GM12878 (cell line): ENCODE data around the gene CPNE5. TPM values are rescaled to one million over a fixed set of nuclear protein-coding genes. Genes with fewer than 3 reads are reported as not detected.

Source experiments
- ATAC-seq: fragments of 200-7000 bp; cut with Tn5 transposase; 3 replicates; pipeline ENCODE4 v1.9.1; 2020; ENCODE audit warnings: mild to moderate bottlenecking, moderate library complexity
- BruUV-seq: library from RNA; stranded (reverse); fragments of 400-500 nt; replicated peaks from 2 replicates; lab custom pipeline; 2021; lab: Mats Ljungman, UMichigan
- CTCF ChIA-PET: fragments of 300-600 bp; sonication (Branson Sonifier 250); formaldehyde crosslinking; extraction: SDS; loops from one replicate; lab custom pipeline; 2021; ENCODE audit warnings: inconsistent platforms; lab: Yijun Ruan, JAX
- POLR2A ChIA-PET: fragments of 350-600 bp; formaldehyde crosslinking; extraction: SDS; loops from one replicate; lab custom pipeline; 2021; ENCODE audit warnings: inconsistent platforms; lab: Charles Lee
- RAD21 ChIA-PET: fragments of 300-600 bp; sonication (Branson Sonifier 250); formaldehyde crosslinking; loops from one replicate; lab custom pipeline; 2023; ENCODE audit warnings: antibody characterized with exemption; ENCODE audit not compliant: unreplicated experiment; lab: Charles Lee
- SMC1A ChIA-PET: fragments of 300-600 bp; sonication (Branson Sonifier 250); formaldehyde crosslinking; loops from one replicate; lab custom pipeline; 2023; ENCODE audit not compliant: unreplicated experiment, uncharacterized antibody; lab: Charles Lee
- DNase-seq: peaks from one replicate; pipeline ENCODE4 v3.0.0-alpha.2; 2011; ENCODE audit warnings: low read depth, low spot score
- FAIRE-seq: peaks from 3 replicates; lab custom pipeline; 2011; peaks lifted over from hg19 to GRCh38; lab: Jason Lieb, UNC
- H2AFZ ChIP-seq: 2 replicates; pipeline ENCODE4 v1.6.0; 2011; ENCODE audit warnings: low read depth, low read length, control low read depth; ENCODE audit not compliant: control insufficient read depth
- H3K27ac ChIP-seq: 2 replicates; pipeline ENCODE4 v1.5.1; 2011; ENCODE audit warnings: control low read depth; ENCODE audit not compliant: control insufficient read depth, insufficient read depth
- H3K27me3 ChIP-seq, 2 experiments: replicated peaks in 1 of 2; 2 replicates each; pipeline versions ENCODE4 v1.6.0 to v1.6.1; 2011; ENCODE audit warnings: low read length in 1 of 2; ENCODE audit not compliant: control insufficient read depth in 2 of 2, insufficient read depth in 2 of 2
- H3K36me3 ChIP-seq, 2 experiments: 2 replicates each; pipeline ENCODE4 v1.5.1; 2011; ENCODE audit warnings: low read length in 1 of 2; ENCODE audit not compliant: control insufficient read depth in 2 of 2, insufficient read depth in 2 of 2
- H3K4me1 ChIP-seq: 2 replicates; pipeline ENCODE4 v1.6.1; 2011; ENCODE audit warnings: mild to moderate bottlenecking, low read length, moderate library complexity, mixed read lengths; ENCODE audit not compliant: control insufficient read depth, insufficient read depth
- H3K4me2 ChIP-seq: 2 replicates; pipeline ENCODE4 v1.6.0; 2011; ENCODE audit warnings: control low read depth; ENCODE audit not compliant: control insufficient read depth, insufficient read depth
- H3K4me3 ChIP-seq: fragments of 200-600 bp; sonication (generic); 2 replicates; pipeline ENCODE4 v1.5.1; 2016
- H3K79me2 ChIP-seq: 2 replicates; pipeline ENCODE4 v1.6.0; 2011; ENCODE audit warnings: low read length; ENCODE audit not compliant: control insufficient read depth, insufficient read depth
- H3K9ac ChIP-seq: 2 replicates; pipeline ENCODE4 v1.8.0; 2011; ENCODE audit warnings: low read length, control low read depth, mixed read lengths; ENCODE audit not compliant: control insufficient read depth, insufficient read depth
- H3K9me3 ChIP-seq: replicated peaks from 3 replicates; pipeline ENCODE4 v1.5.1; 2011; ENCODE audit warnings: mild to moderate bottlenecking, low read length; ENCODE audit not compliant: control insufficient read depth, insufficient read depth
- H4K20me1 ChIP-seq: 2 replicates; pipeline ENCODE4 v1.6.0; 2011; ENCODE audit not compliant: control insufficient read depth, insufficient read depth
- BHLHE40 ChIP-seq, 2 experiments: fragments of 450-650 bp in 1 of 2; IDR thresholded peaks; 2 replicates each; pipeline ENCODE4 v1.6.1; 2011 to 2017; ENCODE audit warnings: low read depth in 2 of 2, borderline replicate concordance in 1 of 2, improper control_type of control experiment in 1 of 2, low read length in 1 of 2, mild to moderate bottlenecking in 1 of 2
- CTCF ChIP-seq, 3 experiments: IDR thresholded peaks in 2 of 3; conservative IDR thresholded peaks in 1 of 3; 2 replicates each; pipeline ENCODE4 v1.5.1; 2011; ENCODE audit warnings: low read depth in 3 of 3, low read length in 3 of 3, mild to moderate bottlenecking in 3 of 3, control low read depth in 2 of 3, moderate library complexity in 2 of 3, inconsistent platforms in 1 of 3, mixed read lengths in 1 of 3; ENCODE audit not compliant: control insufficient read depth in 2 of 3, insufficient read depth in 1 of 3; ENCODE audit errors: extremely low read depth in 1 of 3
- EED ChIP-seq: sonication (generic); IDR thresholded peaks from 2 replicates; pipeline ENCODE4 v1.6.1; 2016; ENCODE audit warnings: antibody characterized with exemption, low read depth
- ETV6 ChIP-seq, 2 experiments: fragments of 450-650 bp in 1 of 2; IDR thresholded peaks in 1 of 2; conservative IDR thresholded peaks in 1 of 2; 2 replicates each; pipeline ENCODE4 v1.6.1; 2014; ENCODE audit warnings: antibody characterized with exemption in 1 of 2, borderline replicate concordance in 1 of 2, low read depth in 1 of 2, mild to moderate bottlenecking in 1 of 2, moderate library complexity in 1 of 2
- NFXL1 ChIP-seq: fragments of 450-650 bp; IDR thresholded peaks from 2 replicates; pipeline ENCODE4 v1.6.1; 2017; ENCODE audit warnings: antibody characterized with exemption, mild to moderate bottlenecking, borderline replicate concordance
- RAD21 ChIP-seq: IDR thresholded peaks from 2 replicates; pipeline ENCODE4 v1.6.1; 2011; ENCODE audit warnings: mild to moderate bottlenecking, low read depth, low read length, moderate library complexity; ENCODE audit not compliant: insufficient read depth
- SKIL ChIP-seq: fragments of 450-650 bp; IDR thresholded peaks from 2 replicates; pipeline ENCODE4 v1.6.1; 2017; ENCODE audit warnings: mild to moderate bottlenecking, low read depth, inconsistent platforms; ENCODE audit not compliant: poor library complexity, severe bottlenecking
- SMC3 ChIP-seq: IDR thresholded peaks from 2 replicates; pipeline ENCODE4 v1.6.1; 2011; ENCODE audit warnings: low read length, improper control_type of control experiment, borderline replicate concordance
- SRF ChIP-seq, 2 experiments: IDR thresholded peaks; 2 replicates each; pipeline ENCODE4 v1.6.1; 2011; ENCODE audit warnings: low read depth in 2 of 2, low read length in 2 of 2, mild to moderate bottlenecking in 1 of 2, moderate library complexity in 1 of 2
- YY1 ChIP-seq: IDR thresholded peaks from 2 replicates; pipeline ENCODE4 v1.6.1; 2011; ENCODE audit warnings: low read depth, mild to moderate bottlenecking, low read length
- ZNF217 ChIP-seq: fragments of 450-650 bp; IDR thresholded peaks from 2 replicates; pipeline ENCODE4 v1.6.1; 2017; ENCODE audit warnings: antibody characterized with exemption, mild to moderate bottlenecking
- WGBS: methylation state at CpG from one replicate; pipeline ENCODE4 v1.1.6; 2016; ENCODE audit warnings: low lambda C conversion rate; ENCODE audit not compliant: insufficient replicate concordance, insufficient coverage; ENCODE audit errors: missing lambda C conversion rate; 5-methylcytosine and 5-hydroxymethylcytosine counted together
- in situ Hi-C: fragments of 300-500 bp; cut with MboI; formaldehyde crosslinking; loops from 9 replicates; pipeline ENCODE4 v1.14.3; 2018; ENCODE audit warnings: mixed read lengths
- intact Hi-C: fragments of 100-400 bp; cut with micrococcal nuclease; formaldehyde crosslinking; loops from one replicate; pipeline ENCODE4 v1.14.2; 2022; ENCODE audit not compliant: unreplicated experiment
- polyA plus RNA-seq, 11 experiments: library from polyadenylated mRNA; depleted of rRNA in 4 of 11; unstranded in 6 of 11; stranded (reverse) in 5 of 11; fragments of >200 nt; fragmentation: Nextera tagmentation in 4 of 11; fragmentation: Illumina TruSeq in 1 of 11; extraction: Ambion mirVana in 4 of 11; extraction: Trizol in 1 of 11; gene quantifications; 1 replicate in 1 of 11; 2 replicates in 10 of 11; pipeline versions ENCODE4 v1.2.1 to v1.2.3, GENCODE V29; 2011 to 2016; ENCODE audit warnings: inconsistent platforms in 2 of 11, missing spikeins in 2 of 11, low read depth in 1 of 11
- total RNA-seq, 4 experiments: library from RNA; depleted of rRNA in 3 of 4; stranded (reverse); fragments of >200 nt in 3 of 4; fragmentation: Illumina TruSeq in 1 of 4; extraction: Trizol in 1 of 4; gene quantifications; 2 replicates each; pipeline versions ENCODE4 v1.2.1 to v1.2.3, GENCODE V29; 2013 to 2021

CPNE5 gene
- total and polyA plus RNA-seq, 10 of the 15 experiments (the other 5 are each of a cell fraction or from before 2014, with no cell fraction given), result 2.4 to 39.1 (median 18.2) TPM

GRCh38 chr6:36874443-36875249 lies 35.4 kb upstream of the CPNE5 start, which contains the start of gene PPIL1 (continued):
- TF ChIP-seq NFXL1 (no peak), ETV6 (conservative IDR thresholded peaks at IDR 0.05 in 1 of 2, IDR thresholded peaks at IDR 0.05 in 1 of 2; ENCODE audit: borderline replicate concordance in 1 of 2, low read depth in 1 of 2) (0 out of 4 replicates have a peak, but pooled peaks of 1 of the 2 experiments have one; percentile 28), ZNF217 (no peak), SRF (IDR thresholded peaks at IDR 0.05; ENCODE audit: low read depth in 2 of 2, low read length in 2 of 2) (peak in 1 of 2 experiments; percentile 83; a peak in 2 of 4 replicates)

- POLR2A ChIA-PET, result interaction anchor here (2.3 to 2.6 kb wide), 2 partner anchors 11 to 16 kb away, joined by 10 to 19 read pairs; partner anchors contain the start of gene C6orf89
- SMC1A ChIA-PET, result interaction anchor here (0.9 to 4.5 kb wide), 11 partner anchors 8 to 149 kb away, joined by 3 to 52 read pairs (median 5); partner anchors contain the start of genes C6orf89 and FGD2
- H3K4me3 ChIP-seq, result peak overlapping the region; percentile 79
- peak overlapping the region; percentile 80 for H3K9ac ChIP-seq
- intact Hi-C loops (no loop called here), in situ Hi-C loops (no loop called here)
- H4K20me1 ChIP-seq, result no peaks in the 10 kb centered on the region
- DNase-seq (no peak), ATAC-seq (peak; percentile 63), FAIRE-seq (peak; percentile 78)
- under 1% methylated on average over 11 of the region's 11 CpGs for WGBS
- TF ChIP-seq EED (no peak), CTCF (IDR thresholded peaks at IDR 0.05 in 2 of 3, conservative IDR thresholded peaks at IDR 0.05 in 1 of 3; ENCODE audit: control insufficient read depth in 2 of 3, extremely low read depth in 1 of 3, insufficient read depth in 1 of 3, low read depth in 3 of 3, low read length in 3 of 3) (peak; percentile 24 to 43 (median 25); a peak in 4 of 6 replicates), SKIL (no peak), YY1 (0 out of 2 replicates have a peak, but pooled peaks have one; percentile 7), RAD21 (peak; percentile 34), SMC3 (0 out of 2 replicates have a peak, but pooled peaks have one; percentile 3), BHLHE40 (IDR thresholded peaks at IDR 0.05; ENCODE audit: borderline replicate concordance in 1 of 2, low read depth in 2 of 2, low read length in 1 of 2) (no peak)
- CTCF ChIA-PET, result interaction anchor here (1.0 to 8.2 kb wide), 11 partner anchors 10 to 192 kb away, joined by 3 to 93 read pairs (median 10); partner anchors contain the start of genes C6orf89 and FGD2
- BruUV-seq, result TSS peak; percentile 70
- H3K27ac ChIP-seq, result peak overlapping the region; percentile 78
- no peaks in the 10 kb centered on the region for H3K27me3 ChIP-seq
- H3K4me2 ChIP-seq, result peak overlapping the region; percentile 86
- peak overlapping the region; percentile 75 for H2AFZ ChIP-seq
- RAD21 ChIA-PET, result interaction anchor here (0.8 to 3.7 kb wide), 10 partner anchors 8 to 194 kb away, joined by 3 to 26 read pairs (median 4); partner anchors contain the start of gene C6orf89
- peaks cover 30% of the 10 kb centered on the region for H3K79me2 ChIP-seq
- H3K9me3 ChIP-seq, result no peaks in the 10 kb centered on the region
- peaks cover 6% of the 10 kb centered on the region; the same call in 1 of the 2 replicates for H3K4me1 ChIP-seq
- no peaks in the 10 kb centered on the region for H3K36me3 ChIP-seq
Measured at GRCh38 chr6:36873612-36874442, 34.6 kb upstream of the CPNE5 start.
